Heart right ventricle (tissue), 16 donors: ENCODE measurements around the gene STC2. TPM values are rescaled to one million over a fixed set of nuclear protein-coding genes. Genes with fewer than 3 reads are reported as not detected.
A peak's percentile ranks its signal among the peaks of the same experiment; 100 is the strongest.

Experiments used
- ATAC-seq, 8 donors: fragments of 200-7000 bp; cut with Tn5 transposase; one replicate each; pipeline ENCODE4 v1.9.1; 2020; ENCODE audit warnings: mild to moderate bottlenecking in 8 of 8, moderate library complexity in 8 of 8, moderate number of reproducible peaks in 1 of 8
- DNase-seq, 2 donors: peaks; one replicate each; pipeline ENCODE4 v3.0.0-alpha.2; 2020
- H3K27ac ChIP-seq, 10 donors: fragments of 200-600 bp; sonication (generic) in 2 of 10; one replicate each; pipeline versions ENCODE4 v1.5.0 to v1.8.0; 2020 to 2022; ENCODE audit warnings: mild to moderate bottlenecking in 3 of 10
- H3K27me3 ChIP-seq, 7 donors: fragments of 200-600 bp; one replicate each; pipeline ENCODE4 v1.8.0; 2021 to 2022; ENCODE audit warnings: mild to moderate bottlenecking in 2 of 7
- H3K36me3 ChIP-seq, 9 donors: fragments of 200-600 bp; sonication (generic) in 1 of 9; one replicate each; pipeline versions ENCODE4 v1.5.0 to v1.8.0; 2020 to 2022; ENCODE audit warnings: mild to moderate bottlenecking in 2 of 9
- H3K4me1 ChIP-seq, 9 donors: fragments of 200-600 bp; sonication (generic) in 1 of 9; one replicate each; pipeline versions ENCODE4 v1.5.0 to v1.8.0; 2020 to 2022; ENCODE audit warnings: mild to moderate bottlenecking in 4 of 9
- H3K4me3 ChIP-seq, 10 donors: fragments of 200-600 bp; sonication (generic) in 2 of 10; one replicate each; pipeline versions ENCODE4 v1.5.0 to v1.8.0; 2020 to 2022; ENCODE audit warnings: mild to moderate bottlenecking in 7 of 10, moderate library complexity in 2 of 10
- H3K9me3 ChIP-seq, 11 donors: fragments of 200-600 bp in 10 of 11; sonication (generic) in 2 of 11; one replicate each; pipeline versions ENCODE4 v1.5.0 to v1.8.0; 2013 to 2022; ENCODE audit warnings: mild to moderate bottlenecking in 2 of 11, control low read depth in 1 of 11, moderate library complexity in 1 of 11
- CTCF ChIP-seq, 9 donors: fragments of 200-600 bp; sonication (generic) in 2 of 9; IDR thresholded peaks; one replicate each; pipeline versions ENCODE4 v1.5.0 to v1.8.0; 2021 to 2022; ENCODE audit warnings: antibody characterized with exemption in 9 of 9, mild to moderate bottlenecking in 5 of 9, moderate library complexity in 1 of 9
- WGBS, 2 donors: extraction: QIAGEN DNeasy Blood & Tissue Kit; methylation state at CpG; one replicate each; pipeline ENCODE4 v1.1.7; 2013; ENCODE audit warnings: inconsistent platforms in 1 of 2; 5-methylcytosine and 5-hydroxymethylcytosine counted together
- intact Hi-C, 10 donors: fragments of 100-400 bp; cut with DNase I; formaldehyde crosslinking; loops; one replicate each; pipeline versions ENCODE4 v1.11.1 to v1.14.2; 2022
- polyA plus RNA-seq, 2 donors: library from polyadenylated mRNA; stranded (reverse); fragments of 200-250 nt; gene quantifications; one replicate each; pipeline ENCODE4 v1.2.3, GENCODE V29; 2013
- total RNA-seq, 10 donors: library from RNA; stranded (reverse); fragmentation: NEBNext Ultra II Directional in 3 of 10; extraction: Animal tissue kit (Norgen Biotek cat#: 25700) in 3 of 10; gene quantifications; one replicate each; pipeline versions ENCODE4 v1.2.1 to v1.2.4, GENCODE V29; 2021 to 2023
- donor health status: Arrhythmogenic right ventricular cardiomyopathy.
- donor health status: ischemic (EF 13 %, LVEDD 7.1; RV severe dilation, severe dysfunction).
- donor health status: healthy with polysubstance abuse.
- donor health status: DM: no; HTN: yes; CAD: no.
- donor health status: DM: no; HTN: no; CAD: no.
- donor health status: ischemic (EF 25% LVEDD 6.9; RV normal size, moderate dysfunction).
- donor health status: ischemic (EF 25% LVEDD 5.7; RV mildly dilated, moderate dysfunction).
- donor health status: healthy.
- donor health status: DM: yes; HTN: yes; CAD: no.
- donor health status: Ischemic cardiomyopathy.
- donor health status: ischemic (EF 35%, LVEDD 5.7; RV mildly dilated, moderate dysfunction).
- donor health status: nonischemic (EF 11% LVEDD 7.7; RV severe dilation, severe dysfunction).
- donor health status: DM: yes; HTN: yes; CAD: no.
- donor health status: PGD.
- donor health status: ischemic (EF 29% LVEDD 5.4; RV normal size, mild dysfunction).
- donor health status: nonischemic (EF 23%, LVEDD 6.1; RV moderate dilation, normal function).

STC2 gene
- total and polyA plus RNA-seq, 12 donors: 3.7 to 26.9 (median 6.2) TPM

DNA sequence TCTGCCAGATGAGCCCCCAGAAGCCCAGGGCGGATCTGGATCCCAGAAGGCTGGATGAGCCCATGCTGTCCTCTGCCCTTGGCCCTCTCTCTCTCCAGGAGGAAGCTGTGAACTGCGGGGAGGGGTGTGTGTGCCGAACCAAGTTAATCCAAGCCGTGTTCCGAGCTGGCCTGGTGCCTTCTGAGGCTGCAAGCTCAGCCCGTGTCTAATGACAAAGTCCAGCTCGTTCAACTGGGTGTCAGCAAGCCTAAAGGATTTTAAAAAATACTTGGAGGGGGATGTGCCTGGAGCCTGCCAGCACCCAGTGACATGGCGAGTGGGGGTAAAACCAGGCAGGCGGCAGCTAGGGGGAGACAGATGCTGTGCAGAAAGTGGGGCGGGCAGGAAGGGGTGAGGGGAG, 8.0 kb downstream of the STC2 start:
- WGBS, 2 donors: 40 to 43% methylated on average over 10 of the region's 10 CpGs
- peak in 6 of 9 donors; percentile 7 to 49 (median 34) for TF ChIP-seq CTCF (IDR thresholded peaks at IDR 0.05)
- H3K36me3 ChIP-seq: peaks cover 0 to 38% (median 0%) of the 10 kb centered on the region in 9 donors
- no peak overlapping the region for H3K4me3 ChIP-seq
- DNase-seq (peak; percentile 64 to 76), ATAC-seq (peak; percentile 51 to 82 (median 70))
- no peaks in the 10 kb centered on the region for H3K9me3 ChIP-seq
- H3K27me3 ChIP-seq: peaks cover 0 to 22% (median 0%) of the 10 kb centered on the region in 7 donors
- peak overlapping the region; percentile 55 to 91 (median 71) for H3K27ac ChIP-seq
- peaks cover 21 to 79% (median 63%) of the 10 kb centered on the region in 9 donors for H3K4me1 ChIP-seq
- intact Hi-C loops: no loop called here

DNA sequence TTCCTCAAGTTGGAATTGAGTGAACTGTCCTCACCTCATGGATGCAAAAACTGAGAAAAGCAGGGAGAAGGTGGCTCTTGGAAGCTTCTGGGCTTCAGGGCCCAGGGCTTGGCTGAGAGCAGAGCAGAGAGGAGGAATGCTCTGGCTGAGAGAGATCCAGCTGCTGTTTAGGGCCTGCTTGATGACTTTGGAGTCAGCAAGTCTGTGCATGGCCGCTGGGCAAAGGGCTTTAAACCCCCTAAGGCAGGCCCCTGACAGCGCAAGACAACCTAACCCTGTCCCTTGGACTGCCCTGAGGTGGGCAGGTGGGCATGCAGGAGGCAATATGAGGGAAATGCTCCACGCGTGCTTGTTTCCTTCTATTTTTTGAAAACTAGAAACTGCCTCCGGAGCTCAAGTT, 8.6 kb downstream of the STC2 start:
- Histone ChIP-seq H3K4me3 (no peak overlapping the region), H3K27ac (peak overlapping the region; percentile 55 to 91 (median 71)), H3K27me3 (peaks cover 0 to 17% (median 0%) of the 10 kb centered on the region in 7 donors), H3K4me1 (peaks cover 15 to 79% (median 59%) of the 10 kb centered on the region in 9 donors), H3K36me3 (peaks cover 0 to 38% (median 0%) of the 10 kb centered on the region in 9 donors), H3K9me3 (no peaks in the 10 kb centered on the region)
- intact Hi-C loops: no loop called here
- WGBS, 2 donors: 74 to 76% methylated on average over 5 of the region's 5 CpGs
- DNase-seq (no peak), ATAC-seq (peak in 7 of 8 donors; percentile 26 to 58 (median 45))
- TF ChIP-seq CTCF (IDR thresholded peaks at IDR 0.05): no peak

GRCh38 chr5:173318881-173319620, 9.2 kb downstream of the STC2 start:
- Histone ChIP-seq H3K27me3 (peaks cover 0 to 19% (median 0%) of the 10 kb centered on the region in 7 donors), H3K36me3 (peaks cover 0 to 38% (median 0%) of the 10 kb centered on the region in 9 donors), H3K9me3 (no peaks in the 10 kb centered on the region), H3K4me3 (no peak overlapping the region), H3K27ac (peak overlapping the region in 7 of 10 donors; percentile 68 to 91 (median 79)), H3K4me1 (peaks cover 14 to 79% (median 53%) of the 10 kb centered on the region in 9 donors)
- no peak for ATAC-seq
- TF ChIP-seq CTCF (IDR thresholded peaks at IDR 0.05): no peak
- WGBS, 2 donors: 84 to 92% methylated on average over 7 of the region's 7 CpGs
- DNase-seq: no peak
- intact Hi-C loops: no loop called here

DNA sequence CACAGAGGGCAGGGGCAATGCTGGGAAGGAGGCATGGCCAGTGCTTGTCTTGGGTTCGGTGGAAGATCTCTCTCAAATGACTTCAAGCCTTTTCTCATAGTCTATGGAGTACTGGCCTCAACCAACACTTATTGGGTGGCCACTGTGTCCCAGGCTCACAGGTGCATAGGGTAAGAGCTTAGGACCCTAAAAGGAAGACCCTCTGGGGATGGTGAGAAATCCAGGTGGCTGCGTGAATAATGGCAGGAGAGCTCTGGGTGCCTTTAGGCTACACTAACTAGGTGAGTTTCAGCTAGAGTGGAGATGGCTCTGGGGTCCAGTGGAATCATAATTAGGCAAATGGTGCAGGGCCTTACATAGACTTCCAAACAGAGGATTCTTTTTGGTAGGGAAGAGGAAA, 9.9 kb downstream of the STC2 start:
- TF ChIP-seq CTCF (IDR thresholded peaks at IDR 0.05): no peak
- peaks cover 14 to 72% (median 46%) of the 10 kb centered on the region in 9 donors for H3K4me1 ChIP-seq
- no peak for ATAC-seq

More for the DNA sequence above, 9.9 kb downstream of the STC2 start:
- H3K27me3 ChIP-seq: peaks cover 0 to 12% (median 0%) of the 10 kb centered on the region in 7 donors
- no peak overlapping the region for H3K27ac ChIP-seq
- no peaks in the 10 kb centered on the region for H3K9me3 ChIP-seq
- intact Hi-C loops: no loop called here
- 97 to 100% methylated on average over 2 of the region's 2 CpGs for WGBS, 2 donors
- DNase-seq: no peak
- H3K4me3 ChIP-seq: no peak overlapping the region
- peaks cover 0 to 38% (median 0%) of the 10 kb centered on the region in 9 donors for H3K36me3 ChIP-seq
